ENCODE data around the gene AEBP2.

Gene AEBP2

DNA sequence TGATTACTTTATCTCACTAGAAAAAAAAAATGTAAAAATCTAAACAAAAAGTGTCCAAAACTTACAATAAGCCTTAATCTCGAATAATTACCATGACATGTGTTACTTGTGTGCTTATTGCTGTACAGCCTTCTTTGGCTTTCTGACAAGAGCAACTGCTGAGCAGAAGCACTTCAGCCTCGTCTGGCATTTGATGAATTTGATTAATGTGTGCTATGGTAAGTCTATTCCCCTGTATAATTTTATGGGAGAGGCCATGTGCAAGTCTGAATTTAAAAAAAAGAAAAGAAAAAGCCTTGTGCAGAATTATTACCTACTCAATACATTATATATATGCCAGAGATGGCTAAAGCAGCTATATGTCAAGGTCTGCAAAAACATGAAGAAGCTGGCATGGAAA is 113.9 kb downstream of the AEBP2 start:
- DNase-seq (ENCODE audit: low read depth in 2 of 2): no peak

DNA sequence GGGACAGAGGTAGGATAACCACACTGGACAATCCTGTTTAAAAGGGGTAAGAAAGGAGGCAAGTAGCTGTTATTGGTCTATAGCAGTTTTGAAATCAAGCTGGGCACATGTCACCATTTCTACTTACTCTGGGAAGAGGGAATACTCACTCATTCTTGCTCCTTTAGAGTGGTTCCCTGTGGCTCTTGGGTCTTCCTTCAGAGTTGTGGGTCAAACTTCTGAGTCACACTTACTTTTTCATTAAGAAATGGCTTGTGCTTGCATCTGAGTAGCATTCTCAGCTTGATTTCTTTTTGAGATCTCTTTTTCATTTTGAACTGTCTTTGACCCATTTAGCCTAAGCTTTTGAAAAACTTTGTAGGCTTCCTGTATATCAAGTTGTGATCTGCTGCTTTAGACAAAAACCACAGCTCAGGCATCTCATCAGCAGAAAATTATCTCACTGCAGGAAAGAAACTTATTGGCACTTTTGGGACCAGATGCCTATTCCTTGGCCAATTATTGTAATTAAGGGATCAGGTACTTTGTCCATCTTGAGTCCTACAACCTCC is 122.2 kb downstream of the AEBP2 start:
- DNase-seq (ENCODE audit: low read depth in 2 of 2): no peak
